Hematopoietic multipotent progenitor cell treated with erythropoietin and hydrocortisone succinate and interleukin-3 and kit ligand, for 4 days (in vitro differentiated cells): ENCODE data around the gene CFAP54.
"Not testable (repeated sequence)": the region's sequence is repeated elsewhere in the genome, so short reads cannot be mapped to it uniquely, and the experiment has no call there.

Source experiments
- DNase-seq: peaks from one replicate; pipeline ENCODE4 v3.0.0-alpha.2; 2015

The CFAP54 gene

DNA sequence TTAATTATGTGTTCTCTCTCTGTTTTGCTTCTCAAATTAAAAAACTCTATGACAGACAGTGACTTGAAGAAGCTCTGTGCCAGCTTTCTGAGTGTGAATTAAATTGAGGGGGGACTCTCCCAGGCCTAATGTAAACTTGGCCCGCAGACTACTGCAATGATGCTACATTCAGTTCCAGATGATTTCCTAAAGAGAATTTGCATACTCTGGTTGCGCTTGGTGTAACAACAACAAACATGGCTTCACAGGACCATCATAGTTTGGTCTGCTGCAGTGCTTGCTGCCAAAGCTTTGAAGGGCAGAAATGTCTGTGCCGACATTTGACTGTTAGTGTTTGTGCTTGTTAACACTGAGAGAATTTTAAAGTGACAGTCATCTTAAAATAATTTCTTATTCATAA lies 25.0 kb downstream of the CFAP54 start:
- no peak for DNase-seq

GRCh38 chr12:96516472-96517430 lies 27.4 kb downstream of the CFAP54 start:
- peak; percentile 92 for DNase-seq

DNA sequence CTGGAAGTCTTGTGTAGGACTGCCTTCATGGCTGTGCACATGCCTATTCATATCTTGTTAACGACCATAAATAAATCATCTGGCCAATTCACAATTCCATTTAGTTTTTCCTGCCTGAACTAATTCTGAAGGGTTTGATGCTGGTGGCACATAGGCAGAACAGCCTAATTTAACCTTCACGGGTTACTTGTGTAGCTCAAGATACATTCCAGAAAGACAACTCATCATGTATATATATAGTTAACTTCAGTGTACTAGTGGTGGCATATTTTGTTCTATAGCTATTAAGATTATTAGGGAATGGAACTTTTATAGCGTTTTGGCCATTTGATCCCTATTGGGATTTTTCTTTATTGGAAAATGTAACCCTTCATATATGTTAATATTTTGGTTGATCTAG lies 31.4 kb downstream of the CFAP54 start:
- DNase-seq = no peak

- peak; percentile 19 for DNase-seq
Measured at GRCh38 chr12:96521895-96522682, 32.7 kb downstream of the CFAP54 start.

- DNase-seq = no peak
Measured at GRCh38 chr12:96522690-96523089, 33.3 kb downstream of the CFAP54 start.

GRCh38 chr12:96526110-96526509 lies 36.7 kb downstream of the CFAP54 start:
- no peak for DNase-seq

DNA sequence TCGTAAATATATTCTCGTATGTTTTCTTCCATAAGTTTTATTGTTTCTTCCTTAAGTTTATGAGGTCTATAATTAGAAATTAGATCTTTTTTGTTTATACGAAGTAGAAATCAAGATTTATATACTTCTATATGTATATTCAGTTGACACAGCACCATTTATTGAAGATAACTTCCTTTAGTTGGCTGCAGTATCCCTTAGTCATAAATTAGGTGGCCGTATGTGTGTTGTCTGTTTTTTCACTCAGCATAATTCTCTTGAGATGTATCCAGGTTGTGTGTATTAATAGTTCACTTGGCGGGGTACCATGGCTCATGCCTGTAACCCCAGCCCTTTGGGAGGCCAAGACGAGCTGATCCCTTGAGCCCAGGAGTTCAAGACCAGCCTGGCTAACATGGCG lies 40.5 kb downstream of the CFAP54 start:
- no peak for DNase-seq

DNA sequence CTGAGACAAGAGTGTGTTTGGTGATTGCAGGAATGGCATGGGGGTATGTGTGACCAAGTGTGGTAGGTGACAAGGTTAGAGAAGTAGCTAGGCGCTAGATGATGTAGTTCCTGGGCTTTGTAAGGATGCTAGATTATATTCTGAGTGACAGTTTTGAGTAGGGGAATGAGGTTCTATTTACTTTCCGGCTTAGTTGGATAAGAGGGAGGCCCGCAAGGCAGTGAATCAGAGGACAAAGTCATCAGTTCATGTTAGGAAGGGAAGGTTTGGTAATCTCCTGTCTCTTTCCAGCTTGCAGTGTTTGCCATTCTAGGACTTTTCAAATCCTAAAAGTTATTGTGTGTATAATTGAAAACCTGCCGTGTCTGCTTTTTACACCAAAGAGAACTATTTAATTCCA lies 45.0 kb downstream of the CFAP54 start:
- no peak for DNase-seq

- peak; percentile 28 for DNase-seq
Measured at GRCh38 chr12:96548384-96548783, 59.0 kb downstream of the CFAP54 start.

DNA sequence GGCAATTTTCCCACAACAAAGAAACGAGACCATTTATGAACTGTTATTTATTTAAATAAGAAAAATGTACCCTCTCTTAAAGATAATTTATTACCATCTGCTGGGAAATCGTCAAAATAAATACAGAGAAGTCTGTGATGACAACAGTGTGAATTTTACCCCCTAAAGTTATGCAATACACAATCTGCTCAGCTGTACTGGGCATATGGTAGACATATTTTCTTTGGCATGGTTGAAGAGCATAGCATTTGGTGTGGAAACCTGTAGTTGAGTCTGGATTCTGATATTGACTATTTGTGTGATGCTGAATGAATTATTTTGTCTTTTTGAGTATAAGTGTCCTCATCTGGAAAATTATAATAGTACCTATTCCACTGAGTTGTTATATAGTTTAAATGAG lies 60.0 kb downstream of the CFAP54 start:
- DNase-seq = no peak

GRCh38 chr12:96570579-96570978 lies 81.2 kb downstream of the CFAP54 start:
- no peak for DNase-seq

- no peak for DNase-seq
Measured at GRCh38 chr12:96571101-96571862, 81.9 kb downstream of the CFAP54 start.

DNA sequence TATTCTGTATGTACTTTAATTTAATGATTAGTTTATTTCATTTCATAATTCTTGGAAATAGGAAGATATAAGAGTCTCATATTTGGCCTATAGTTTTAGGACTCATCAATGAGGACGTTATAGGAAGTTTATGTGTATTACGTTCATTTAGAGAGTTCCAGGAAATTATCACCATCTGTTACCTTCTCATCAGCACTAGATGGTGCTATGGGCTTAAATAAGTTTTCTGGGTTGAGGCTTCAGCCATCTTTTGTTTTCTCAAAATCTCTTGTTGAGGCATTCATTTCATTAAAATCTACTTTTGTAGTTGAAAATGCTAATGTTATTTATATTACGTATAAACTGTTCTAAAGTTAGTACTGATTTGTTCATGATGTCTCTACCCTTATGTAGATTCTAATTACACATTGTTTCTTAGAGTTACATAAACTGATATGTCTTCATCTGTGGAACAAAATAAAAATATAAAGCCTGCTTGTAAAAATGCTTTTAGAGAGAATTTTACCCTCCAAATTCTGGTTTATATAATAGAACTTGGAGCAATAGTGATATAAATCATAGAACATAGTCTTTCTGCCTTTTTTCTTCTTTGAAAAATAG lies 89.2 kb downstream of the CFAP54 start:
- DNase-seq = peak; percentile 88

DNA sequence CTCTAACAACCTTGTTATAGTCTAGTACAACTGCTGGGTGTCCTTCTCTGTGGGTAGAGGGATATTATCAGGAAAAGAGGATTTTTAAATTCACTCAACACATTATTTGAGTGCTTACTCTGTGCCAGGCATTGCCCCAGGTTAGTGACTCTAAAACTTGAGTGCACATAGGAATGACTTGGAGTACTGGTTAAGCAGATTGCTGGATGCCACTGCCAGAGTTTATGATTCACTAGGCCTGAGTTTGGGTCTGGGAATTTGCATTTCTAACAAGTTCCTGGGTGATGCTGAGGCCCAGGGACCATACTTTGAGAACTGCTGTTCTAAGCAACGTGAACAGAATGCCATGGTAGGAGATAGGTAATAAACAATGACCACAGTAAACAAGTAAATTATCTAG lies 96.6 kb downstream of the CFAP54 start:
- no peak for DNase-seq

DNA sequence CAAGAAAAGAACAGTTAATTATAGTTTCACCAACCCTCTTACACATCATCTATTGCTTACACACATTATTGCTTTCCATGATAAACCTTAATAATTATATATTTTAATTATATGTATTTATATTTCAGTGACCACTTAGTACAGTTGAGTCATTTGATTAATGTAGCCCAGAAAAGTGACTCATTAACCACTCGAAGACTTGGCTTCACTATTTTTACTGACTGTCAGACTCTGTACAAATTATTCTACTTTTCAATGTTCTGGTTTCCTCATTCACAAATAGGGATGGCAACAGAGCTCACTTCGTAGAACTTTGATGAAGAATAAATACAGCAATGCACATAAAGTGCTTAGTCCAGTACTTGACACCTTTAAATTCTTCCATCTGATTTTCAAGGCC lies 98.3 kb downstream of the CFAP54 start:
- no peak for DNase-seq

GRCh38 chr12:96590970-96591369 lies 101.6 kb downstream of the CFAP54 start:
- no peak for DNase-seq

DNA sequence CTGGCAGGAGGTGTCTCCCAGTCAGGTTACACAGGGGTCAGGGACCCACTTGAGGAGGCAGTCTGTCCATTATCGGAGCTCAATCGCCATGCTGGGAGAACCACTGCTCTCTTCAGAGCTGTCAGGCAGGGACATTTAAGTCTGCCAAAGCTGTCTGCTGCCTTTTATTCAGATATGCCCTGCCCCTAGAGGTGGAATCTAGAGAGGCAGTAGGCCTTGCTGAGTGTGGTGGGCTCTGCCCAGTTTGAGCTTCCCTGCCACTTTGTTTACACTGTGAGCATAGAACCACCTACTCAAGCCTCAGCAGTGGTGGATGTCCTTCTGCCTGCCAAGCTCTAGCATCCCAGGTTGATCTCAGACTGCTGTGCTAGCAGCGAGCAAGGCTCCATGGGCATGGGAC lies 115.0 kb downstream of the CFAP54 start:
- DNase-seq = not testable (repeated sequence)

DNA sequence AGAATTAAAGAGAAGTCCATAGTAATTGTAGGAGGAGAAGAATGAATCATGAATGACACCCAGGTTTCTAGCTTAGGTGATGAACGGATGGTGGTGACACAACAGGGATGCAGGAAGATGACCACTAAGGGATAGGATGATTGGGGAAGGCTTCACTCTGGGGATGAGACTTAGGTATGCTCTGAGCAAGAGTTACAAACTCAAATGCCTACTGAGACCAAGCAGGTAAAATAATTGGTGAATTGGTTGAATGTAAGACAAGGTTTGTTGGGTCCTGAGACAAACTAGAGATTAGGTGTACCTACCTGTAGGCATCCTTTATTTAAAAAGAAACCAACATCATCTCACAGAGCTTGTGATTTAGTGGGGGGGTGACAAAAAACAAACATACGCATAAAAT lies 116.3 kb downstream of the CFAP54 start:
- no peak for DNase-seq

GRCh38 chr12:96606134-96606533 lies 116.8 kb downstream of the CFAP54 start:
- no peak for DNase-seq

DNA sequence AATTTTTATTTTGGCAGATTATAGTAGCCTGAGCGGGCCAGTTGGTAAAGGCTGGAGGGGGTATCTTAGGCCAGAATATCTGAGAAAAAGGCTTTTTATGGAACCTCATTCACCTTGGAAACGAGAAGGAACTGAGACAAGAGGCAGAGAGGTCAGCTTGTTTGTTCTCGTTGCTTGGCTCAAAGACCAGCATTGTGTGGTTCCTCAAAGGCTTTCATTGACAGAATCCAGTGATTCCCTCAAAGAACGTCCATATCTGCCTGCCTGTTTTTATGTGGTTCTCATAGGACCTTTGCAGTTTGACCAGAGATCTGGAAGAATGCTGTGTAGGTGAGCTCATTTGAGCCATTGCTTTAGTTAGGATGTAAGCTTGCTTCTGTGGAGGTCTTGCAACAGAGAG lies 117.3 kb downstream of the CFAP54 start:
- DNase-seq = no peak

DNA sequence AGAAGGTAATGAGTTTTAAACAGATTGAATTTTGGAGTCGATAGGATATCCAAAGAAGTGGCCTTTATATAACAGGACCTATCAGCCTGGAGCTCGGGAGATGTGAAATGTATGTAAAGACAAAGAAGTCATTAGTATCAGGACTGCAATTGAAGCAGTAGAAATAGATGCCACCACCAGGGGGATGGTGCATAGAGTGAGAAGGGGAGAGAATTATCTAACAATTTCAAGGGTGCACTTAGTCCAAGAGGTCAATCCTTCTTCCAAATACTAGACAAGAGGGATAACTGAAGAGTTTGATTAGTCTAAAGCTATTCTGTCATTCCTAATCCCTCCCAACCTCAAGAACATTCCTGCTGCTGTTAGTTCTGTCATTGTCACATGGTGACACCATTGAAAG lies 127.8 kb downstream of the CFAP54 start:
- DNase-seq = peak; percentile 25

GRCh38 chr12:96623155-96623554 lies 133.8 kb downstream of the CFAP54 start:
- no peak for DNase-seq
